ENCODE measurements around the gene NDST1. TPM values are rescaled to one million over a fixed set of nuclear protein-coding genes. Genes with fewer than 3 reads are reported as not detected.

The NDST1 gene
- polyA plus RNA-seq, 1 donor (not counting 4 experiments of a cell fraction or from before 2014, with no cell fraction given) = 24.9 TPM

- DNase-seq (ENCODE audit: low read depth, low spot score) (no peak), FAIRE-seq (no peak)
- peak overlapping the region in 2 of 3 experiments; percentile 69 to 78 for H3K4me3 ChIP-seq (ENCODE audit: control insufficient read depth in 2 of 3, extremely low read depth in 1 of 3, insufficient read depth in 2 of 3, low read depth in 1 of 3, low read length in 3 of 3)
- no peaks in the 10 kb centered on the region for H4K20me1 ChIP-seq (ENCODE audit: control insufficient read depth, extremely low read depth, insufficient read depth, low read length)
- H3K9ac ChIP-seq (ENCODE audit: control insufficient read depth, extremely low read depth, insufficient read depth, low read length) = peak overlapping the region; percentile 87
- H3K27ac ChIP-seq (ENCODE audit: control insufficient read depth, insufficient read depth, low read length) = peak overlapping the region; percentile 5
- no peaks in the 10 kb centered on the region for H3K27me3 ChIP-seq (ENCODE audit: control insufficient read depth, extremely low read depth, insufficient read depth, low read length)
- peaks cover 58% of the 10 kb centered on the region for H3K79me2 ChIP-seq (ENCODE audit: control insufficient read depth, insufficient read depth, low read length)
- H3K4me1 ChIP-seq (ENCODE audit: control insufficient read depth, extremely low read depth, insufficient read depth, low read length) = peaks cover 68% of the 10 kb centered on the region
- H3K36me3 ChIP-seq (ENCODE audit: control insufficient read depth in 2 of 2, extremely low read depth in 1 of 2, insufficient read depth in 2 of 2, low read length in 2 of 2) = peaks cover 0 to 2% of the 10 kb centered on the region in 2 experiments
- TF ChIP-seq, protein P1, sequence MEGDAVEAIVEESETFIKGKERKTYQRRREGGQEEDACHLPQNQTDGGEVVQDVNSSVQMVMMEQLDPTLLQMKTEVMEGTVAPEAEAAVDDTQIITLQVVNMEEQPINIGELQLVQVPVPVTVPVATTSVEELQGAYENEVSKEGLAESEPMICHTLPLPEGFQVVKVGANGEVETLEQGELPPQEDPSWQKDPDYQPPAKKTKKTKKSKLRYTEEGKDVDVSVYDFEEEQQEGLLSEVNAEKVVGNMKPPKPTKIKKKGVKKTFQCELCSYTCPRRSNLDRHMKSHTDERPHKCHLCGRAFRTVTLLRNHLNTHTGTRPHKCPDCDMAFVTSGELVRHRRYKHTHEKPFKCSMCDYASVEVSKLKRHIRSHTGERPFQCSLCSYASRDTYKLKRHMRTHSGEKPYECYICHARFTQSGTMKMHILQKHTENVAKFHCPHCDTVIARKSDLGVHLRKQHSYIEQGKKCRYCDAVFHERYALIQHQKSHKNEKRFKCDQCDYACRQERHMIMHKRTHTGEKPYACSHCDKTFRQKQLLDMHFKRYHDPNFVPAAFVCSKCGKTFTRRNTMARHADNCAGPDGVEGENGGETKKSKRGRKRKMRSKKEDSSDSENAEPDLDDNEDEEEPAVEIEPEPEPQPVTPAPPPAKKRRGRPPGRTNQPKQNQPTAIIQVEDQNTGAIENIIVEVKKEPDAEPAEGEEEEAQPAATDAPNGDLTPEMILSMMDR (optimal IDR thresholded peaks at IDR 0.05 in 1 of 3, IDR thresholded peaks at IDR 0.05 in 1 of 3, conservative IDR thresholded peaks at IDR 0.05 in 1 of 3; ENCODE audit: extremely low read depth in 1 of 3, insufficient read depth in 2 of 3, low read length in 3 of 3) = no peak
- TF ChIP-seq EZH2 (IDR thresholded peaks at IDR 0.05; ENCODE audit: low read length) = no peak
- dilution Hi-C loops (cut with MboI; ENCODE audit: extremely low pct_ligation_motif_present, low sequenced_read_pairs) = no loop called here
- H3K9me3 ChIP-seq (ENCODE audit: control insufficient read depth, low read depth, low read length) = no peaks in the 10 kb centered on the region
- peaks cover 6% of the 10 kb centered on the region for H3K9me1 ChIP-seq (ENCODE audit: control insufficient read depth, extremely low read depth, insufficient read depth, low read length)
- no peak overlapping the region for H2AFZ ChIP-seq (ENCODE audit: control insufficient read depth, low read length)
- peak overlapping the region; percentile 54 for H3K4me2 ChIP-seq (ENCODE audit: control insufficient read depth, extremely low read depth, insufficient read depth, low read depth, low read length)
These were observed 19.2 kb upstream of the NDST1 start for GRCh38 chr5:150488519-150489359.

GRCh38 chr5:150489360-150490295 lies 18.3 kb upstream of the NDST1 start:
- Histone ChIP-seq H4K20me1 (ENCODE audit: control insufficient read depth, extremely low read depth, insufficient read depth, low read length) (no peaks in the 10 kb centered on the region), H3K27me3 (ENCODE audit: control insufficient read depth, extremely low read depth, insufficient read depth, low read length) (no peaks in the 10 kb centered on the region), H3K36me3 (ENCODE audit: control insufficient read depth in 2 of 2, extremely low read depth in 1 of 2, insufficient read depth in 2 of 2, low read length in 2 of 2) (peaks cover 0 to 2% of the 10 kb centered on the region in 2 experiments), H3K9me1 (ENCODE audit: control insufficient read depth, extremely low read depth, insufficient read depth, low read length) (peaks cover 6% of the 10 kb centered on the region), H3K79me2 (ENCODE audit: control insufficient read depth, insufficient read depth, low read length) (peaks cover 65% of the 10 kb centered on the region), H3K4me2 (ENCODE audit: control insufficient read depth, extremely low read depth, insufficient read depth, low read depth, low read length) (peak overlapping the region; percentile 13), H3K9me3 (ENCODE audit: control insufficient read depth, low read depth, low read length) (no peaks in the 10 kb centered on the region), H3K9ac (ENCODE audit: control insufficient read depth, extremely low read depth, insufficient read depth, low read length) (no peak overlapping the region), H3K4me1 (ENCODE audit: control insufficient read depth, extremely low read depth, insufficient read depth, low read length) (peaks cover 68% of the 10 kb centered on the region), H3K4me3 (ENCODE audit: control insufficient read depth in 2 of 3, extremely low read depth in 1 of 3, insufficient read depth in 2 of 3, low read depth in 1 of 3, low read length in 3 of 3) (no peak overlapping the region), H3K27ac (ENCODE audit: control insufficient read depth, insufficient read depth, low read length) (no peak overlapping the region), H2AFZ (ENCODE audit: control insufficient read depth, low read length) (no peak overlapping the region)
- DNase-seq (ENCODE audit: low read depth, low spot score) (no peak), FAIRE-seq (no peak)
- dilution Hi-C loops (cut with MboI; ENCODE audit: extremely low pct_ligation_motif_present, low sequenced_read_pairs) = no loop called here
- TF ChIP-seq EZH2 (IDR thresholded peaks at IDR 0.05; ENCODE audit: low read length) = no peak
- TF ChIP-seq, protein P1 (optimal IDR thresholded peaks at IDR 0.05 in 1 of 3, IDR thresholded peaks at IDR 0.05 in 1 of 3, conservative IDR thresholded peaks at IDR 0.05 in 1 of 3; ENCODE audit: extremely low read depth in 1 of 3, insufficient read depth in 2 of 3, low read length in 3 of 3) = no peak
